Gastroesophageal sphincter (tissue), 3 donors: Measurements from ENCODE around the gene STK32C.

Source experiments
- POLR2A ChIP-seq, 2 donors: fragments of 450-650 bp; IDR thresholded peaks; one replicate each; pipeline ENCODE4 v1.6.1; 2017; ENCODE audit warnings: antibody characterized with exemption in 2 of 2, mild to moderate bottlenecking in 2 of 2, moderate library complexity in 1 of 2
- TF ChIP-seq, protein P1 (sequence below), 4 experiments: fragments of 200-600 bp in 2 of 4; fragments of 450-650 bp in 2 of 4; sonication (generic) in 1 of 4; IDR thresholded peaks; one replicate each; pipeline ENCODE4 v1.5.1; 2017 to 2019; ENCODE audit warnings: antibody characterized with exemption in 4 of 4, mild to moderate bottlenecking in 2 of 4, moderate library complexity in 2 of 4

DNA sequence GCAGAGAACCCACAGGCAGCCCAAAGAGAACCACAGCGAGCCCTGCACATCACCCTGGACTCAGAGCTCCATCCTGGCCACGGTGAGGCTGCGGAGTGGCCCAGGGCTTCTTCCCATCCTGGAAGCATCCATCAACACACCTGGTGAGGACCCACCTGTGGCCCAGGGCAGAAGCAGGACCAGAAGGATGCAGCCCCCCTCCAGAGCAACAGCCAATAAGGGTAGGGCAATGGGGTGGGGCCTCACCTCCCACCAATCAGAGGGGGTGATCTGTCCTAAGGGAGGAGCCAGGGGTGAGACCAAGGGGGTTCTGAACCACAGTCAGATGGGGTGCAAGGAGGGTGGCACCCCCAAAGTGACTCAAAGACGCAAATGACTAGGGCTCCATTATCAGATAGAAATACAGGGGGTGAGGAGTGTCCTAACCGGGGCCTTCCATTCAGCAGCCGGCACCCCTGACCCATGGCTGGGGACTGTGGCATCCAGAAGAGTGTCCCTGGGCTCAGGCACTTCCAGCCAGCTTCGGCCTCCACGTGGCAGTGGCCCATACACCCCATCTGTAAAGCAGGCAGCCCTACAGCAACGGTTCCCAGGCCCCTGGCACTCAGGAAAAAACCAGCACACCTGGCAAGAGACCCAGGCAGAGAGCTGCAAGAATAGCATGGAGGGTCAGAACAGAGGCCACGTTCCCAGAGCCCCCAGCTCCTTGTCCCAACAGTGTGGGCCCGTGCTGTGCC lies 36.9 kb downstream of the STK32C start:
- TF ChIP-seq, protein P1, sequence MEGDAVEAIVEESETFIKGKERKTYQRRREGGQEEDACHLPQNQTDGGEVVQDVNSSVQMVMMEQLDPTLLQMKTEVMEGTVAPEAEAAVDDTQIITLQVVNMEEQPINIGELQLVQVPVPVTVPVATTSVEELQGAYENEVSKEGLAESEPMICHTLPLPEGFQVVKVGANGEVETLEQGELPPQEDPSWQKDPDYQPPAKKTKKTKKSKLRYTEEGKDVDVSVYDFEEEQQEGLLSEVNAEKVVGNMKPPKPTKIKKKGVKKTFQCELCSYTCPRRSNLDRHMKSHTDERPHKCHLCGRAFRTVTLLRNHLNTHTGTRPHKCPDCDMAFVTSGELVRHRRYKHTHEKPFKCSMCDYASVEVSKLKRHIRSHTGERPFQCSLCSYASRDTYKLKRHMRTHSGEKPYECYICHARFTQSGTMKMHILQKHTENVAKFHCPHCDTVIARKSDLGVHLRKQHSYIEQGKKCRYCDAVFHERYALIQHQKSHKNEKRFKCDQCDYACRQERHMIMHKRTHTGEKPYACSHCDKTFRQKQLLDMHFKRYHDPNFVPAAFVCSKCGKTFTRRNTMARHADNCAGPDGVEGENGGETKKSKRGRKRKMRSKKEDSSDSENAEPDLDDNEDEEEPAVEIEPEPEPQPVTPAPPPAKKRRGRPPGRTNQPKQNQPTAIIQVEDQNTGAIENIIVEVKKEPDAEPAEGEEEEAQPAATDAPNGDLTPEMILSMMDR (IDR thresholded peaks at IDR 0.05) = no peak
- no peak for TF ChIP-seq POLR2A (IDR thresholded peaks at IDR 0.05)
